Ramos (cell line): ENCODE data around the gene CWC25.
"Not testable (repeated sequence)": the region's sequence is repeated elsewhere in the genome, so short reads cannot be mapped to it uniquely, and the experiment has no call there.

Experiments used
- in situ Hi-C: fragments of 300-500 bp; cut with MboI; formaldehyde crosslinking; loops from one replicate; pipeline ENCODE4 v1.14.3; 2022; ENCODE audit warnings: low sequenced_read_pairs; ENCODE audit not compliant: unreplicated experiment

Gene CWC25

GRCh38 chr17:38824899-38825761, at the start of gene CWC25:
TSS of gene CWC25 (minus strand) at chr17:38825321. CDS start at chr17:38825183, 138 bp downstream.
- in situ Hi-C loops = no loop called here

DNA sequence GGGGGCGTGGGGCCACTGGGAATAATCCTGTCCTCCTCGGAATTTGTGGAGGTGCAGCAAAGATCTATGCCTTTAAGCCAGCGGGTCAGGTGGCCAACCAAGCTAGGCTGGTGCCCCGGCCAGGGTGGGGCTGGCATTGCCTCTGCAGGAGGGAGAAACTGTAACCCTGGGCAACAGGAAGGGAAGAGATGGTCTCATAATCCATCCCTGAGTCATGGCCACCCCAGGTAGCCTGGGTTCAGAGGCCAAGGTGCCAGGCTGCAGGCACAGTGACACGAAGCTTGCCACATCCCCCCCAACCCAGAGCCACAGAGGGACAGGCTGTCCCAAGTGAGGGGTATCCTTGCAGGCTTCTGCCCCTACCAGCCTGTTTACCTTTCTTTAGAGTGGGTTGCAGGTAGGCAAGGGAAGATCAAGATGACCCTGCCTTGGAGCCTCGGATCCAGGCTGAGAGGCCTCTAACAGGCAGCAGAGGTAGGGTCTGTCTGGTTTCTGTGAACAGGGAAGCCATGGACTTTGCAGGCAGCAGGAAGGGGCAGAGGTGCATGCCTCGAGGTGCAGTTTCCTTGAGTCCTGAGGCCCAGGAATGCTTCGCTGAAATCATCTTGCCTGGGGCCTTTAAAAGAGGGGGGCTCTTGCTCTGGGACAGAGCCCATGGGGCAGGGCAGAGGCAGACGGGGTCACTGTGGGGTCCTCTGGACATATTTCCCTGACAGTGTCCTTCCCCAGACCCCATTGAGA, 48.7 kb upstream of the CWC25 start:
- in situ Hi-C loops = no loop called here

DNA sequence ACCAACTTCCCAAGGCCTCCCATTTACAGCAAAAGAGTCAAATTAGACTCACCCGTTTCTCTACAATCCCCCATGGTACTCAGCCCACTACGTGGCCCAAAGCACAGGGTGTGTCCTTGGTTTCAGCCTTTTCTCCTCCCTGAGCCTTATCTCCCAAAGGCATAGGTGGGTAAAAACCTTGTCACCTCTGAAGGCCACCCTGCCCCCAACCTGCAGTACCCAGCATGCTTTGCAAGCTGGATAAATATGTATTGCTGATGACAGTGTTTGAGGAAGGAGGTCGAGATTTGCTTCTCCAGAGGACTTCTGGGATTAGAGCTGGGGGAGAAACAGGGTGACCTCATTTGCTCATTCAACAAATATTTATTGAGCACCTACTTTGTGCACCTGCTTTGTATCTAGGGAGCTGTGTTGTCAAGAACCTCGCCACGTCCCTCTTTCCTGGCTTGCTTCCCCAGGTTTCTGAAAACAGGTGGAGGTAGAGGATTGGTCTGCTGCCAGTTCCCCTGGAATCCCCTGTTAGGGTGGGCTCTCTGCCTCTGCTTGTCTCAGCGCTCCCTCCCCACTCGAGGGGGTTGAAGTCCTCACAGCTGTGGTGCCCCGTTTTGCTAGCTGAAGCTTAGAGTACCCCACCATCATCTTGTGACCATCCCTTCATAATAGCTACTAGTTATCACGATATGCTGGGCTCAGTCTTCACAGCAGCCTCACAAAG, 47.7 kb upstream of the CWC25 start:
- in situ Hi-C loops = no loop called here

DNA sequence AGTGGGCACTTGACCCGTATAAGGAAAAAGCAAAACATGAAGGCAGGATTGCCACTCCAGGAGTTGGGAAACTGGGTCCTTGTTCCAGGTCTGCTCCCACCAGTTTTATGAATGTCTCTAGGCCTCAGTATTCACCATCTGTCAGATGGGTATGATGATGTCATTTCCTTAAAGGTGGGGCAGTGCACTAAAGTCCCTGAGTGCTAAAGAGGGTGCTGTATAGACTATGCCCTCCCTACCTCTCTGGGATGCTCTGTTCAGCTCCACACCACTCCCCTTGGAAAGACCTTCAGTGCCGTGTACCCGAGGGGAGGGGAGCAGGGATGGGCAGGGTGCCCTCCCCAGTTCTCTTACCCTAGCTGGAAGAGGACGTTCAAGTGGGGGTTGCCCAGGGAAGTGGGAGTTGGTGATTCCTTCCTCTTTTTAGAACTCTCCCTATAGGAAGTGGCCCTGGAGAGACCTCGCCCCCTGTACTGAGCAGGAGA, 46.9 kb upstream of the CWC25 start:
- in situ Hi-C loops = no loop called here

GRCh38 chr17:38871247-38872015, 46.3 kb upstream of the CWC25 start:
- in situ Hi-C loops = no loop called here

DNA sequence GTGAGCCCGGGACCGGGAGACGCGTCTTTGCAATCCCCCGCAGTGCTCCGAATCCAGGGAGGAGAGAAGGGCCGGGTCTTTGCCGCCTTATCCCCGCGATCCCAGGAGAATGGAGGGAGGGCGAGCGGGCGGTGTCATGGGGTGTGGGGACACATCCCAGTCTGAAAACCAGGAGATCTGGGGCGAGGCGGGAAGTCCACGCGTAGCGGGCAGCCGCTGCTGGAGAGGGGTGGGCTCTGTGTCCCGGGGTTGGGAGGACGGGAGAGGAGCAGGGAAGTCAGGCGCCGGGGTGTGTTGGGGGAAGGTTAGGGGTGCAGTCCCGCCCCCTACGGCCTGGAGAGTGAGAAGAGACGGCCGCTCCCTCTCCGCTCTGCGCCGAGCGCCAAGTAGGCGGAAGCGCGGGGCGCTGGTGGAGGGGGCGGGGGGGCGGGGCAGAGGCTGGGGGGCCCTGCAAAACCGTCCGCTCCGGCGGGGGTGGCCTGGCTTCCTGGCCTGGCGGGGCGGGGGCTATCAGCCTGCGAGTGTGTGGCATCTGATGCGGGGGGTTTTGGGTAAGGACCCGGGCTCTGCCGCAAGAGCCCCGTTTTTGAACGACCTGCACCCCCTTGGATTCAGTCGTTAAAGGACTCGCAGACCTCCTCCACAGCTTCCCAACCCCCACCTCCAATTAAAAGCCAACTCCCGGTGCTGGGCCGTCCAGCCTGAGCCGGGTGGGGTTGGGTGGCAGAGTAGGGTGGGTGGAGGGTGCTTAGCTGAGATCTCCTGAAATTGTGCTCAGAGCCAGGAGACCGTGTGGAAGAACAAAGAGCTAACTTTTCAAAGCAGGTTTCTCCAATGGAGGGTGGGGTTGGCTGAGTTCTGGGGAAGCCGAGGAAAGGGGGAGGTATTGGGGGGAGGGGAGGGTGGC, 45.4 kb upstream of the CWC25 start:
- in situ Hi-C loops = no loop called here

DNA sequence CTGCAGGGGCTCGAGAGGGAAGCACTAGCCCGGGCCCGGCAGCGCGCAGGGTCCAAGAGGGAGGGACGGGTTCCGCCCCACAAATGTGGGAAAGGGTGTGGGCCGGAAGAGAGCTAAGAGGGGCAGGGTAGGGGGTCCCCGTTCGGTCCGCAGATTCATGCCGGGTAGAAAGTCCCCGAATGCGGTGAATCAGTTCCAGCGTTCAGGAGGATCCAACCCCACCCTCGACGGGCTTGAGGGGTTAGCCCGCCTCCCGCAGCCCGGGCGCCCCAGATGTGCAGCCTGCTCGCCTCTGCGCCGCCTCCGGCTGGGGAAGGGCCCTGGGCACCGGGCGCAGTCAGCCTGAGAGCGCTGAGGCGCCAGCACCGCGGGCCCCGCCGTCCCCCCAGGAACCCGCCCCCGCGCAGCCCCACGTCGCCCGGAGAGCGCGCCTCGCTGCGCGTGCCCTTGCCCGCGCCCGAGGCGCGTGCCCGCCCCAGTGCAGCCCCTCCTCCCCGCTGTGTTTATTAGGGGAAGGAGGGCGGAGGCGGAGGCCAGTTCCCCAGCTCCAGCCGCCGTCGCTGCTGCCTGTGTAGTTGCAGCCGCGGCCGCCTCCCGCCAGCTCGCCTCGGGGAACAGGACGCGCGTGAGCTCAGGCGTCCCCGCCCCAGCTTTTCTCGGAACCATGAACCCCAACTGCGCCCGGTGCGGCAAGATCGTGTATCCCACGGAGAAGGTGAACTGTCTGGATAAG, 44.6 kb upstream of the CWC25 start, which contains the start of gene LASP1:
TSS of gene LASP1 (plus strand) at position 533 of the 733 bp plus-strand sequence. CDS start at position 665, 132 bp downstream.
- in situ Hi-C loops = no loop called here

DNA sequence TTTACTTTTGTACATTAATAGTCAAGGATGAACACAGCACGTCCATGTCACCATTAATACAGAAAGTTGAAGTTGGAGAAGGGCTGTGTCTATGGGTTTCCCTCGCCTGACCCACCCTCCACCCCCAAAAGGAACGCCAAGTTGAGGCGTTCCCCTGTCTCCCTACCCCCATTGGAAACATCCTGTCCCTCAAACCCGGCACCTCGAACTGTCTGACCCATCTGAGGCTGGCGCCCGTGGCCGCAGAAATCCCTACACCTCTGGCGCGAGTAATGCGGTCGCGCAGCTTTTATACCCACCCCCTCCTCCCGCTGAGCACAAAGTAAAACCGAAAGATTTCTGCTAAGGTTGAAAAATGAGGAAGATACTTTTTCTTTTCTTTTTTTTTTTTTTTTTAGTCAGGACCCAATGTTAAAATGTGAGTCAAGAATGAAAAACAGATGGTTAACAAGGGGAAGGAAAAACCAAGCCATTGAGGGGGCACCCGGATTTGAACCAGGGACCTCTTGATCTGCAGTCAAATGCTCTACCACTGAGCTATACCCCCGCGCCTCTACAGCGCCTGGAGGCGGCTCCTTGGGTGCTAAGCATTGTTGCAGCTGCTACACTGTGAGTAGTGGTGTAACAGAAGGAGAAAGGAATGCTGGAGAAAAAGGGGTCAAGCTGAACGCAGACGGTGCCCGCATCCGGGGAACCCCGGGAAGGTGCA, 43.9 kb upstream of the CWC25 start:
- in situ Hi-C loops = no loop called here

GRCh38 chr17:38867968-38868816, 43.1 kb upstream of the CWC25 start:
- in situ Hi-C loops = no loop called here

- in situ Hi-C loops = no loop called here
Observed at GRCh38 chr17:38867179-38867967, 42.3 kb upstream of the CWC25 start.

DNA sequence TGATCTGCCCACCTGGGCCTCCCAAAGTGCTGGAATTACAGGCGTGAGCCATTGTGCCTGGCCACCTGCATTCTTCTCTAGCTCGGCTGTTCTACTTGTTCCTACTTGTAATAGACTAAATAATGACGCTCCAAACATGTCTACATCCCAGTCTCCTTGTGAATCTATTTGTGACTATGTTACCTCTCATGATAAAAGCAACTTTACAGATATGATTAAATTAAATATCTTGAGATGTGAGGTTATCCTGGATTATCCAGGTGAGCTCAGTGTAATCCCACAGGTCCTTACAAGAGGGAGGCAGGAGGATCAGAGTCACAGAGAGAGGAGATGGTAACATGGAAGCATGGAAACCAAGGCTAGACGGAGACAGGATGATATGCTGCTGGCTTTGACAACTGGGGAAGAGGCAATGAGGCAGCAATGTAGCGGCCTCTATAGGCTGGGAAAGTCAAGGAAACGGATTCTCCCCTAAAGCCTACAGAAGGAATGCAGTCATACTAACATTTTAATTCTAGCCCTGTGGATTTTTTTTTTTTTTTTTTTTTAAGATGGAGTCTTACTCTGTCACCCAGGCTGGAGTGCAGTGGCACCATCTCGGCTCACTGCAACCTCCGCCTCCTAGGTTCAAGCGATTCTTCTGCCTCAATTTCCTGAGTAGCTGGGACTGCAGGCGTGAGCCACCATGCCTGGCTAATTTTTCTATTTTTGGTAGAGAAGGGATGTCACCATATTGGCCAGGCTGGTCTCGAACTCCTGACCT, 39.7 kb upstream of the CWC25 start:
- in situ Hi-C loops = no loop called here

DNA sequence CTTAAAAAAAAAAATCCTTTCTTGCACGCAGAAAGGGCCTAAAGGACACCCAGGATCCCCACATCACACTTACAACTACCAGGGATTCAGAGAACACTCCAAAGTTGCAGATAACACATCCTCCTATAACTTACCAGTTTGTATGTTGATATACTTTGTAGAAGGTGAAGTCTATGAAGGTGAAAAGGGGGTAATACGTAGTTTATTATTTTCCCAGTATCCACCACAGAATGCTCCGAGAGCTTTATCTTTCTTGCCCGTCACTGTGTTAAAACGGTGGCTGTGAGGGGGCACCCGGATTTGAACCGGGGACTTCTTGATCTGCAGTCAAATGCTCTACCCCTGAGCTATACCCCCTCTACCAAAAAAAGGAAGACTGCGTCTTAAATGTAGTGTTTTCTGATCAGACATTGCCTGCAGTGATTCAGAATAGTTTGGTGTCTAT, 36.3 kb upstream of the CWC25 start:
- in situ Hi-C loops = no loop called here

- in situ Hi-C loops = no loop called here
Observed at GRCh38 chr17:38857271-38857670, 32.1 kb upstream of the CWC25 start.

GRCh38 chr17:38855101-38855714, 30.1 kb upstream of the CWC25 start:
- in situ Hi-C loops = not testable (repeated sequence)
